GM12864 (cell line): ENCODE results near the gene HDLBP.

ENCODE experiments used
- DNase-seq: peaks from one replicate; pipeline ENCODE4 v3.0.0-alpha.2; 2011; ENCODE audit warnings: low read depth
- H3K4me3 ChIP-seq: 2 replicates; pipeline ENCODE4 v1.5.1; 2011; ENCODE audit warnings: mild to moderate bottlenecking, low read depth, low read length, control low read depth
- CTCF ChIP-seq: IDR thresholded peaks from 2 replicates; pipeline ENCODE4 v1.5.1; 2011; ENCODE audit warnings: low read depth, mild to moderate bottlenecking, moderate library complexity, low read length, control low read depth, inconsistent platforms; ENCODE audit errors: missing control alignments

HDLBP gene

GRCh38 chr2:241229563-241230401, 85.7 kb downstream of the HDLBP start:
- TF ChIP-seq CTCF = no peak
- H3K4me3 ChIP-seq = no peak overlapping the region
- DNase-seq = no peak

- TF ChIP-seq CTCF = no peak
- DNase-seq = no peak
- no peak overlapping the region for H3K4me3 ChIP-seq
Measured at GRCh38 chr2:241228860-241229516, 86.5 kb downstream of the HDLBP start.

- no peak for TF ChIP-seq CTCF
- DNase-seq = no peak
- no peak overlapping the region for H3K4me3 ChIP-seq
Measured at GRCh38 chr2:241228081-241228859, 87.2 kb downstream of the HDLBP start.

GRCh38 chr2:241227594-241227993, 87.9 kb downstream of the HDLBP start:
- no peak for DNase-seq
- no peak overlapping the region for H3K4me3 ChIP-seq

GRCh38 chr2:241226723-241227572, 88.5 kb downstream of the HDLBP start:
- TF ChIP-seq CTCF = no peak
- H3K4me3 ChIP-seq = no peak overlapping the region

More at GRCh38 chr2:241227594-241227993, 87.9 kb downstream of the HDLBP start:
- TF ChIP-seq CTCF = no peak

GRCh38 chr2:241225983-241226382, 89.5 kb downstream of the HDLBP start:
- no peak overlapping the region for H3K4me3 ChIP-seq
- no peak for DNase-seq
- TF ChIP-seq CTCF = no peak

More at GRCh38 chr2:241226723-241227572, 88.5 kb downstream of the HDLBP start:
- no peak for DNase-seq
